ENCODE measurements around the gene HAPSTR1. TPM values are rescaled to one million over a fixed set of nuclear protein-coding genes. Genes with fewer than 3 reads are reported as not detected.

The HAPSTR1 gene
- total RNA-seq, 1 donor, result 86.8 TPM

DNA sequence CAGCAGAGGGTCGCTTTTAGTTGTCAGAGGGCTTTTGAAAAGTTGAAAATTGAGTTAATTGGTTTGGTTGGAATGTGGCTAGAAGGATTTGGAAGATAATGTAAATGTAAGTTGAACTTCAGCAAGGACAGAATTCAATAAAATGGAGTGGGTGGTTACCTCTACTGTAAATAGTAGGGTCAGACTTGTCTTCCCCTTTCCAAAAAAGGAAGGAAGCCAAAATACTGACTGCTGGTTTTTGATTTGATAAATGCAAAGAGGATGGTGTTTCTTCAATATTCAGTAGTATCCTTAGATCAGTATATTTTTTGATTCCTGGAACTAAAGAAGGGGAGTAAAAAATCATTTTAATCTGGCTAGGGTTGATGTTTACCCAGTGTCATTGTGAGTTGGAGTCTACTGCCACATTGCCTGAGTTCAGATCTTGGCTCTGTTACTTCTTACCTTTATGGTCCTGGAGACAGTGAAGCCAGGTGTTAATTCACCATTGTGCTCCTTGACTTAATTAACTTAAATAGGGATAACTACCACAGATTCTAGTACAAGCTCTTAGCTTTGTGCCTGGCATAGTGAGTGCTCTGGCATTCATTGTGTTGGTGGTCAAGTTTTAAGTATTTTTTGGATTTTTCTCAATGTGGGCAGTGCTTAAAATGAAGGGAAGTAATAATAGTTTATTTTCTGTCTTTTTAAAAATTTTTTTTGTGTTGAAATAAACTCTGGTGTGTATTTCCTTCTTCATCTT lies 4.4 kb downstream of the HAPSTR1 start:
- H3K4me3 ChIP-seq (ENCODE audit: low read depth, low read length), result peak overlapping the region; percentile 97
- no peak for DNase-seq (ENCODE audit: low read depth)
- TF ChIP-seq, protein P1, sequence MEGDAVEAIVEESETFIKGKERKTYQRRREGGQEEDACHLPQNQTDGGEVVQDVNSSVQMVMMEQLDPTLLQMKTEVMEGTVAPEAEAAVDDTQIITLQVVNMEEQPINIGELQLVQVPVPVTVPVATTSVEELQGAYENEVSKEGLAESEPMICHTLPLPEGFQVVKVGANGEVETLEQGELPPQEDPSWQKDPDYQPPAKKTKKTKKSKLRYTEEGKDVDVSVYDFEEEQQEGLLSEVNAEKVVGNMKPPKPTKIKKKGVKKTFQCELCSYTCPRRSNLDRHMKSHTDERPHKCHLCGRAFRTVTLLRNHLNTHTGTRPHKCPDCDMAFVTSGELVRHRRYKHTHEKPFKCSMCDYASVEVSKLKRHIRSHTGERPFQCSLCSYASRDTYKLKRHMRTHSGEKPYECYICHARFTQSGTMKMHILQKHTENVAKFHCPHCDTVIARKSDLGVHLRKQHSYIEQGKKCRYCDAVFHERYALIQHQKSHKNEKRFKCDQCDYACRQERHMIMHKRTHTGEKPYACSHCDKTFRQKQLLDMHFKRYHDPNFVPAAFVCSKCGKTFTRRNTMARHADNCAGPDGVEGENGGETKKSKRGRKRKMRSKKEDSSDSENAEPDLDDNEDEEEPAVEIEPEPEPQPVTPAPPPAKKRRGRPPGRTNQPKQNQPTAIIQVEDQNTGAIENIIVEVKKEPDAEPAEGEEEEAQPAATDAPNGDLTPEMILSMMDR (IDR thresholded peaks at IDR 0.05; ENCODE audit: insufficient read depth, low read depth, low read length), result no peak

DNA sequence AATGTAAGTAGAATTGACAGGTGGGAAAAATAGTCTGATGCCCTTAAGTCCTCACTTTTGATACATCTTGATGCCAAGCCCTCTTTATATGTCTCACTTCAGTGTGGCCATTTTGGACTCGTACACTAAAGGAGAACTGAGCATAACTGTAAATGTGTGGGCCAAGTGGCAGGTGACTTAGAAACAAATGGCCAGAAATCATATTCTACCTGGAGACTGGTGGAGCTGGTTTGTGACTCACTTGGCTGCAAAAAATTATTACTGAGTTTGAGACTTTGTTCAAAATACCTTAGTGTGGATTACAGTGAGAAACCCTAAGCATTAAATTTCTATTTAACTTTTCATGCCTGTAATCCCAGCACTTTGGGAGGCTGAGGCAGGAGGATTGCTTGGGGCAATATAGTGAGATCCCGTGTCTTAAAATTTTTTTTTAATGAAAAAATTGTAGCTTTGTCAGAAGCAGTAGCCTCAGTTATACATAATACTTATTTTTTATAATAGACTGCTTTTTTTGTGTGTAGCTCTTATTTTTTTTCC lies 5.0 kb downstream of the HAPSTR1 start:
- no peak overlapping the region for H3K4me3 ChIP-seq (ENCODE audit: low read depth, low read length)
- DNase-seq (ENCODE audit: low read depth), result no peak
- TF ChIP-seq, protein P1 (IDR thresholded peaks at IDR 0.05; ENCODE audit: insufficient read depth, low read depth, low read length), result no peak

DNA sequence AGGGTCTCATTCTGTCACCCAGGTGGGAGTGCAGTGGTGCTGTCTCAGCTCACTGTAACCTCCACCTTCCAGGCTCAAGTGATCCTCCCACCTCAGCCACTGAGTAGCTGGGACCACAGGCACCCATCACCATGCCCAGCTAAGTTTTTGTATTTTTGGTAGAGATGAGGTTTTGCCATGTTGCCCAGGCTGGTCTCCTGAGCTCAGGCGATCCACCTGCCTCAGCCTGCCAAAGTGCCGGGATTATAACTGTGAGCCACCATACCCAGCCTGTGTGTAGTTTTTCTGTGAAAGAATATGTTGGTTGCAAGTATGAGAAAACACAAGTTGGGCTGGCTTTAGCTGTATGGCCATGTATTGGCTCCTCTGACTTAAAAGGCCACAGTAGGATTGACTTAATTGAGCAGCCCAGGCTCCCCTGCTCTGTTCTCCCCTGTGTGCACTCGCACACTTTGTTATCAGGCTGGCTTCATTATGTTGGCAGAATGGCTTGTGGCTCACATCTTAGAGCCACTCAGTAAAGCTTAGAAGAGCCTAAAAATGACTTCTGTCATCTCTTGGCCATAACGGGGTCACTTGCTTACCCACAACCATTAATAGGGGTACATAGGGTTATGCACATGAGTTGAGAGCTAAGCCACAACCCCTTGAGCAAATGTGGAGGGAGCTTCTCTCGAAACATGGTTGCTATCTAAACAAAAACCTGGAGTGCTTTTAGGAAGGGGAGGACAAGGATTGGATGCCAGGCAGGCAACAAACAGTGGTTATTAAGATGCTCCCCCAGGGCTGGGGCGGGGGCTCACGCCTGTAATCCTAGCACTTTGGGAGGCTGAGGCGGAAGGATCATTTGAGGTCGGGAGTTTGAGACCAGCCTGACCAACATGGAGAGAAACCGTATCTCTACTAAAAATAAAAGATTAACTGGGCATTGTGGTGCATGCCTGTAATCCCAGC lies 6.1 kb downstream of the HAPSTR1 start:
- TF ChIP-seq, protein P1 (IDR thresholded peaks at IDR 0.05; ENCODE audit: insufficient read depth, low read depth, low read length), result no peak
- no peak for DNase-seq (ENCODE audit: low read depth)

DNA sequence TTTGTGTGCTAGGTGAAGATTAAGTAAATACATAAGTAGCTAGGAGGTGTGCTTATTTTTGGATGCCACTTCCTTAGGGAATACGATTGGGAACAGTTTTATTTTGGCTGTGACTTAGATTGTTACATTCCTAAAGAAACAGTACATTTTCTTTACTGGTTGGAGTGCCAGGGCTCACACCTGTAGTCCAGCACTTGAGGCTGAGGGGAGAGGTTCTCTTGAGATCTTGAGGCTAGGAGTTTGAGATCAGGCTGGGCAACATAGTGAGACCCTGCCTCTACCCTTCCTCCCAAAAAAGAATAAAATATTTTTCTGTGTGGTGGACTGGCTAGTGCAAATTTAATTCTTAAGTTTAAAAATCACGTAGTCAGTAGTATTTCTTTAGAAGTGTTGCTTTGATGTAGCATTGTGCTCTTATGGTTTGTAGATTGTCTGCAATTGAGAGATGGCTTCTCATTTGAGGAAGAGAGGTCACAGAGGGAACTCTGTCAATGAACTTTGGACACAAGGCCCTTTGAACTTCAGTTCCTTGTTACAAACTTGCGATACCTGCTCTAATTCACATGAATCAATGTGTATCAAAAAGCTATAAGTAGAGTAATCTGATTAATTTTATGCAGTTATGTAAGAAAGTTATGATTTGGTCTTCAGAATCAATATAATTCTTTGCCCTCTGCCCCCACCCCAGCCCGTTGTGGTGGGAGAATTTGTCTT lies 7.1 kb downstream of the HAPSTR1 start:
- no peak overlapping the region for H3K4me3 ChIP-seq (ENCODE audit: low read depth, low read length)
- DNase-seq (ENCODE audit: low read depth), result no peak
- TF ChIP-seq, protein P1 (IDR thresholded peaks at IDR 0.05; ENCODE audit: insufficient read depth, low read depth, low read length), result no peak

More for the DNA sequence above, 6.1 kb downstream of the HAPSTR1 start:
- H3K4me3 ChIP-seq (ENCODE audit: low read depth, low read length), result no peak overlapping the region

DNA sequence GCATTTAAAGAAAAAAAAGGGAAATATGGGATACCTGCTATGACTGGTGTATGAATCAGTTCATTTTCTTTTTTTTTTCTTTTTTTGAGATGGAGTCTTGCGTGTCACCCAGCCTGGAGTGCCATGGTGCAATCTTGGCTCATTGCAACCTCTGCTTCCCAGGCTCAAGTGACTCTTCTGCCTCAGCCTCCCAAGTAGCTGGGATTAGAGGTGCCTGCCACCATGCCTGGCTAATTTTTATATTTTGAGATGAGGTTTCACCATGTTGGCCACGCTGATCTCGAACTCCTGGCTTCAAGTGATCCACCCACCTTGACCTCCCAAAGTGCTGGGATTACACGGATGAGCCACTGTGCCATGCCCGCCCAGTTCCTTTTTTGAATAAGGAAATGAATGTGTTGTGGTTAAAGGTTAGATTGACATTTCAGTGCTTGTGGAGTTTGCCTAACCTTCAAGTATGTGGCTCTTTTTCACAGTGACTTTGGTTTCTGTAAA lies 7.7 kb downstream of the HAPSTR1 start:
- DNase-seq (ENCODE audit: low read depth), result no peak
- TF ChIP-seq, protein P1 (IDR thresholded peaks at IDR 0.05; ENCODE audit: insufficient read depth, low read depth, low read length), result no peak
- H3K4me3 ChIP-seq (ENCODE audit: low read depth, low read length), result no peak overlapping the region

DNA sequence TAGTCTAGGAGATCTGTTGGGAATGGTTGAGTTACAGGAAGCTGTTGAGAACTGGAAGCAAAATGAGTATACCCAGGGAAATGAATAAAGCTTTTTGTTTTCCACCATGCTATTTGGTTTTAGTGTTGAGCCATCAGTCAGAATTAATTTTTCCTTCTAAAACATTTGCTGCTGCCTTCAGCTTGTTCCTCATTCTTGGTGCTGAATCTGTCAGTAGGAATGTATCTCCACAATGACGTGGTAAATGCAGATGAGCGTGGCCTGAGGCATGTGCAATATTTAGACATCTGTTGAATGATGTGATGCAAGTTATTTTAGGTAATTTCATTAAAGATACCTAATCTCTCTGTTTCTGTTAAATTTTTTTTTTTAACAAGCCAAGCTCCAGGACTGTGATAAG lies 10.9 kb downstream of the HAPSTR1 start:
- TF ChIP-seq, protein P1 (IDR thresholded peaks at IDR 0.05; ENCODE audit: insufficient read depth, low read depth, low read length), result no peak
- peak; percentile 82 for DNase-seq (ENCODE audit: low read depth)
- no peak overlapping the region for H3K4me3 ChIP-seq (ENCODE audit: low read depth, low read length)
